Erythroblast (primary cell): ENCODE results near the gene ENOX2.

Experiments used
- GATA1 ChIP-seq: IDR thresholded peaks from 2 replicates; pipeline ENCODE4 v1.6.1; 2011; ENCODE audit warnings: low read depth, mild to moderate bottlenecking, control low read depth, low read length, moderate library complexity
- POLR2A ChIP-seq: IDR thresholded peaks from 2 replicates; pipeline ENCODE4 v1.6.1; 2011; ENCODE audit warnings: mild to moderate bottlenecking, low read length

DNA sequence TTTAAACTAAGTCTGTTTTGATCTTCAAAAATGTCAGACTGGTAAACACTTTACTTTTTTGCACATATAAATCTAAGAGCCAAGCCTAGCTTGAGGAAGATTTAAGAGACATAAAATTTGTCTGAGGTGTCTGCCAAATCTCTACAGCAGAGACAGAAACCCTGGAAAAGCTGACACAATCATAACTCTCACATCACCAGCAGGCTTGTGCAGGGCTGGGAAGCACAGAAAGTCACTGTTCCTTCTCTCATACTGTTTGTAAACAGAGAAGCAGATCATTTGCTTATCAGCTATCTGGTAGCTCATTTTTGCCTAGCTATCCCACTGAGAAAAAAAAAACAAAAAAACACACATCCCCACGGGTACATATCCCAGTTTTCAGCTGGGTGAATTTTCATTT is 7.0 kb downstream of the ENOX2 start:
- no peak for TF ChIP-seq POLR2A
- no peak for TF ChIP-seq GATA1
